Left ventricle myocardium superior (tissue), 1 donor: ENCODE measurements around the gene C2CD5. TPM values are rescaled to one million over a fixed set of nuclear protein-coding genes. Genes with fewer than 3 reads are reported as not detected.
"Not testable (repeated sequence)": the region's sequence is repeated elsewhere in the genome, so short reads cannot be mapped to it uniquely, and the experiment has no call there.

Experiments
- ATAC-seq: fragments of 200-7000 bp; cut with Tn5 transposase; one replicate; pipeline ENCODE4 v1.9.1; 2020; ENCODE audit warnings: mild to moderate bottlenecking, moderate library complexity
- DNase-seq: peaks from one replicate; pipeline ENCODE4 v3.0.0-alpha.2; 2020
- intact Hi-C: fragments of 100-400 bp; cut with micrococcal nuclease; formaldehyde crosslinking; loops from one replicate; pipeline ENCODE4 v1.11.0; 2022
- total RNA-seq: library from RNA; stranded (reverse); fragmentation: NEBNext Ultra II Directional; extraction: Animal tissue kit (Norgen Biotek cat#: 25700); gene quantifications from one replicate; pipeline ENCODE4 v1.2.1, GENCODE V29; 2021
- donor health status: DM: no; HTN: yes; CAD: no; lungs with severe emphysema.

Gene C2CD5
- total RNA-seq, 1 donor from 2014 or later: 25.4 TPM

DNA sequence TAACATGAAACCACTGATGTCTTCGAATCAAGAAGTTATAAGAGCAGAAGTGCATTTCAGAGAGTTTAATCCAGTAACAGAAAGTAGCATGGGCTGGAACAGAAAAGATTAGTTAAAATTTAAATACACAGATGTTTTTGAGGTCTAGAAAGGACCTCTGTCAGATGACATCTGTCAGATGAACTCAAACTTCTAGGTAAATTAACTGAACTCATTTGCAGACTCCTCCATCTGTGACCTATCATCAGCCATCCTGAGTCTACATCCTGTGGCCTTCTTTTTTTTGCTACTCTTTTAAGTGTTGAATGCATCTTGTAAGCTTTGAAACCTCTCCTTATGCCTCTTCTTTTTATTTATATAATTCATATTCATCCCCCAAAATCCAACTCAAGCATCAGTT is 53.3 kb downstream of the C2CD5 start:
- DNase-seq (no peak), ATAC-seq (no peak)
- intact Hi-C loops: no loop called here

GRCh38 chr12:22488478-22488877 is 55.9 kb downstream of the C2CD5 start:
- DNase-seq (no peak), ATAC-seq (no peak)
- intact Hi-C loops: no loop called here

- DNase-seq, ATAC-seq, intact Hi-C loops: not testable (repeated sequence)
Observed at GRCh38 chr12:22487683-22488082, 56.7 kb downstream of the C2CD5 start.

- intact Hi-C loops: no loop called here
- no peak for ATAC-seq
Observed at GRCh38 chr12:22481547-22482104, 62.7 kb downstream of the C2CD5 start.

DNA sequence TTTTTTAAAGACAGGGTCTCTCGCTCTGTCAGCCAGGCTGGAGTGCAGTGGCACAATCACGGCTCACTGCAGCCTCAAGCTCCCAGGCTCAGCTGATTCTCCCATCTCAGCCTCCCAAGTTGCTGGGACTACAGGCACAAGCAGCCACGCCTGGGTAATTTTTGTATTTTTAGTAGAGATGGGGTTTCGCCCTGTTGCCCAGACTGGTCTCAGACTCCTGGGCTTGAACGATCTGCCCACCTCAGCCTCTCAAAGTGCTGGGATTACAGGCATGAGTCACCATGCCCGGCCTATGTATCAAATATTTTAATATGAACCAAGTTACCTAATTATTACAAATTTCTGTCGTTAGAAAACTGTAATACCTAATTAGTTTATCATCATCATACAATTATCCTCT is 63.5 kb downstream of the C2CD5 start:
- ATAC-seq, intact Hi-C loops, DNase-seq: not testable (repeated sequence)

More at GRCh38 chr12:22481547-22482104, 62.7 kb downstream of the C2CD5 start:
- no peak for DNase-seq

DNA sequence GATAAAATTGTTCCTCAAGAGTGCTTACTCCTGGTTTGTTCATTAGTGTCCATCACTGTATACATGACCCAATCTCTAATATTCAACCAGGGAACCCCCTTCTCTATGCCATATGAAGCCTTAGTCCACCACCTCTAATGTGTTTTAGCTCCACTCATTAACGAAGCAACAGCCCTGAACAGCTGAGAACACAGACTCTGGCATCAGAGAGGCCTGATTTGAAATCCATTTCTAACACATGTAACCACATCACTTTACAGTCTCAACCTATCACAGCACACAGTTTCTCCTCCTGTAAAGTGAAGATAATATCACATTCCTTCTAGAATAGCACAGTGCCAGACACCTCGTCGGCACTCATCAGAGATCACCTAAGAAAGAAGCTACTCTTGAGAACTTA is 64.3 kb downstream of the C2CD5 start:
- intact Hi-C loops: no loop called here
- no peak for ATAC-seq
- no peak for DNase-seq

- no peak for ATAC-seq
- intact Hi-C loops: no loop called here
- no peak for DNase-seq
Observed at GRCh38 chr12:22477894-22478287, 66.5 kb downstream of the C2CD5 start.

GRCh38 chr12:22477166-22477893 is 67.0 kb downstream of the C2CD5 start:
- ATAC-seq (no peak), DNase-seq (no peak)
- intact Hi-C loops: no loop called here

DNA sequence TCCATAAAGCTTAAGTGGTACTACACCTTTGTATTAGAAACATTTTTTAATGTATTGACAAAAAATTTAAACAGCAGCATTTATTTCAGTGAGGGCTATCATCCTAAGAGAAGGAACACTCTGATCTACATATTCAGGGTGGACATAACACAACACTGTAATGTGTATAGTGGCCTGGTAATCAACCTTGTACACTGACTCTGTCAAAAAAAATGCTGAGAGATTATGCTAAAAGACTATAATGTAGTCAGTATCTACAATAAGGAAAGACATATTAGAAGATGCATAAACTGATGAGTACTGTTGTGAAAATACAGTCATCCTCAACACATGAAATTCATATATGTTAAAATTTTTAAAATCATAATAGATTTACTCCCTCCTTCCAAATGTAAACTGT is 68.2 kb downstream of the C2CD5 start:
- DNase-seq (no peak), ATAC-seq (no peak)
- intact Hi-C loops: no loop called here

DNA sequence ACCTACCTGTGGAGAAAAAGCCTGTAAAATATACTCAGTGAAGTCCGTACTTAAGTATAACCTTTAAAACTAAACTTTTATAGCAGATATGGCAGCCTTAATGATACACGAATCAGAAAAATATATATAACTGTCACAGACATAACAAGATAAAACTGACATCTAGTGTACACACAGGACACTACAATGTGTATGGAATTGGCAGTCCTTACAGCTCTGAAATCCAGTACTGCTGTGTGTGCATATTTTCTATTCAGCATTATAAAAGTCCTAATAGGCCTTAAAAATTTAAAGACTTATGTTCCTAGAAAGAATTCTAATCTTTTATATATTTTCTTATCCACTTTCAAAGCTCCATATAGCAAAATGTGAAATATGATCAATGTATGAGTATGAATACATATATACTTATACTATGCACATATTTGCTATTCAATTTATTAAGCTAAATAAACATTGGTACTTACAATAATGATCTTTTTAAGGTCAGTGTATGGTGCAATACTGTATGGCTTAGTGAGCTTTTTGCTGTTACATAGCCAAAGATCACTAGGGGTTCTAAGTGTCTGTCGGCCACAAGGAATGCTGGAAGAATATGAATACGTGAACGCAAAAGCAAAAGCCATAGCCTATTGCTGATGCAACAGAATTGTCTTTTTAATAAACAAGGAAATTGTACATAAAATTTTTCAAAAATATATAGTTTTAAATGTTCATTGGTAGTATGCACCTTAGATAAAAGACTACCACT is 69.2 kb downstream of the C2CD5 start:
- ATAC-seq (no peak), DNase-seq (no peak)
- intact Hi-C loops: no loop called here

GRCh38 chr12:22473212-22473611 is 71.1 kb downstream of the C2CD5 start:
- ATAC-seq: no peak
- intact Hi-C loops: no loop called here
- DNase-seq: no peak

GRCh38 chr12:22467190-22467589 is 77.2 kb downstream of the C2CD5 start:
- no peak for ATAC-seq
- no peak for DNase-seq
- intact Hi-C loops: no loop called here

GRCh38 chr12:22463306-22463705 is 81.0 kb downstream of the C2CD5 start:
- intact Hi-C loops: no loop called here
- DNase-seq (no peak), ATAC-seq (no peak)

GRCh38 chr12:22461786-22462185 is 82.6 kb downstream of the C2CD5 start:
- no peak for ATAC-seq
- intact Hi-C loops: no loop called here
- no peak for DNase-seq

- DNase-seq (no peak), ATAC-seq (peak; percentile 65)
- intact Hi-C loops: no loop called here
Observed at GRCh38 chr12:22459838-22460490, 84.4 kb downstream of the C2CD5 start.

DNA sequence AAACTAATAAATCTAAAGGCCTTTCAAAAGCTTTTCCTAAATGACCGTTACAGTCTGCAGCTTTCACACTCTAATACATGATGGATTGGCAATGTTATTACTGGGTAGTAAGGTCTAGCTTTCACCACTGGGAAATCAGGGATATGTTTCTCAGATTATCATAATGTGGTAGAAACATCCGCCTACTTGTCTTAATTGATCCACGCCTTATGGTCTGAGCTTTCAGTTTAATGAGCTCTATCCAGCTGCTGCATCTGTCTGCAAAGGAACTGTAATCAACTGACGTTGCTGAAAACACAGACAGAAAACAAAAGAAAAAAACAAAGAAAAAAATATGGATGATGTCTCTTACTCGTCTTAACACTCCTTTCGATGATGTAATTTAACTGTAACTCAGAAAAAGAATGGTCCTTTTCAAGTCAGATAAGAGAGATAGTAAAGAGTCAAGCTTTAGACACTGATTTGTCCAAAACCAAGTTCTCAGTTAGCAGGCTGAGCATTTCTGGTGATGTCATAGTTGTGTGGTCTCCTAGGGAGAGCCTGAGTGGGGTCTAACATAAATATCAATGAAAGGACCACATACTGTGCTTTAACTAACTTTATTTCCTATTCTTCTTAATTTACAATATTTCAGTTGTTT is 85.9 kb downstream of the C2CD5 start:
- DNase-seq: no peak
- intact Hi-C loops: no loop called here
- ATAC-seq: peak; percentile 27

GRCh38 chr12:22457085-22457484 is 87.3 kb downstream of the C2CD5 start:
- ATAC-seq (peak; percentile 23), DNase-seq (no peak)
- intact Hi-C loops: no loop called here

GRCh38 chr12:22453511-22453910 is 90.8 kb downstream of the C2CD5 start:
- no peak for ATAC-seq

DNA sequence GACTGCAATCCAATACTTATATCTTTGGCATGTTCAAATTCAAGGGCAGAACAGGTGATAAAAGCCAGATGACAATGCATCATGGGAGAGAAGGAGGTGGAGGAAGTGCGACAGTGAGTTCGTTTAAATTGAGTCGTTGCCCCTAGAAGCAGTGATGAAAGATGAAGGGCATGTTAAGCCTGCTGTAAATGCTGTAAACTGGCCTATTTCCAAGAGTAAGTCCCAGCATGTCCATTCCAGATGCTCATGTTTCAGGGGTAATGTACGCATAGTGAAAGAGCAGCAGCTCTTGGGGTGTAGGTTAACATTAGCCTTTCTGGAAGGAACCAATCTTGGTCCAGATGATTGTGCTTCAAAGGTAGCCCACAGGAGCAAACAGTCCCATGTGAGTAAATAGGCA is 97.1 kb downstream of the C2CD5 start:
- DNase-seq (no peak), ATAC-seq (no peak)
- intact Hi-C loops: no loop called here

More at GRCh38 chr12:22453511-22453910, 90.8 kb downstream of the C2CD5 start:
- no peak for DNase-seq
- intact Hi-C loops: no loop called here
